Neuron (in vitro differentiated cells): ENCODE data around the gene PSMB7.

ENCODE experiments used
- H2AFZ ChIP-seq: one replicate; pipeline ENCODE4 v1.6.1; 2013; ENCODE audit warnings: low read depth, mild to moderate bottlenecking, inconsistent platforms, low read length, moderate library complexity
- H3K27me3 ChIP-seq: one replicate; pipeline ENCODE4 v1.6.1; 2013; ENCODE audit warnings: low read length; ENCODE audit not compliant: insufficient read depth
- H3K36me3 ChIP-seq: one replicate; pipeline ENCODE4 v1.6.1; 2013; ENCODE audit warnings: low read length; ENCODE audit not compliant: insufficient read depth
- H3K4me1 ChIP-seq: one replicate; pipeline ENCODE4 v1.6.1; 2013; ENCODE audit warnings: low read length; ENCODE audit not compliant: insufficient read depth
- H3K4me3 ChIP-seq: 2 replicates; pipeline ENCODE4 v1.5.1; 2013; ENCODE audit warnings: mild to moderate bottlenecking, low read length, moderate library complexity
- H3K9me3 ChIP-seq: one replicate; pipeline ENCODE4 v1.6.1; 2013; ENCODE audit warnings: low read length

PSMB7 gene

DNA sequence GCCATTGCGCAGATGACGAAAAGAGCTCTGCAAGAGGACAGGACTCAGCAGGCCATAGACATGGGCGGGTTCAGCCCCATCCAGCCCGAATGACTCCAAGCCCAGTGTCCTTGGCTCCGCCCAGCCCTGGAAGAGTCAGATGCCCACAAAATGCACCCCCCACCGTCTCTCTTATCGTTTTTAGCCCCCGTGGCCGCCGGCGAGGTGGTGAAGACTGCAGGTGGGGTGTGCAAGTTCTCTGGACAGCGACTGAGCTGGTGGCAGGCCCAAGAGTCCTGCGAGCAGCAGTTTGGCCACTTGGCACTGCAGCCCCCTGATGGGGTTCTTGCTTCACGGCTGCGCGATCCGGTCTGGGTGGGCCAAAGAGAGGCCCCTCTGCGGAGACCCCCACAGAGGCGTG is 37.1 kb upstream of the PSMB7 start:
- Histone ChIP-seq H3K4me1 (peaks cover 8% of the 10 kb centered on the region), H3K9me3 (no peaks in the 10 kb centered on the region), H2AFZ (no peak overlapping the region), H3K4me3 (no peak overlapping the region), H3K27me3 (peaks cover 66% of the 10 kb centered on the region), H3K36me3 (no peaks in the 10 kb centered on the region)

DNA sequence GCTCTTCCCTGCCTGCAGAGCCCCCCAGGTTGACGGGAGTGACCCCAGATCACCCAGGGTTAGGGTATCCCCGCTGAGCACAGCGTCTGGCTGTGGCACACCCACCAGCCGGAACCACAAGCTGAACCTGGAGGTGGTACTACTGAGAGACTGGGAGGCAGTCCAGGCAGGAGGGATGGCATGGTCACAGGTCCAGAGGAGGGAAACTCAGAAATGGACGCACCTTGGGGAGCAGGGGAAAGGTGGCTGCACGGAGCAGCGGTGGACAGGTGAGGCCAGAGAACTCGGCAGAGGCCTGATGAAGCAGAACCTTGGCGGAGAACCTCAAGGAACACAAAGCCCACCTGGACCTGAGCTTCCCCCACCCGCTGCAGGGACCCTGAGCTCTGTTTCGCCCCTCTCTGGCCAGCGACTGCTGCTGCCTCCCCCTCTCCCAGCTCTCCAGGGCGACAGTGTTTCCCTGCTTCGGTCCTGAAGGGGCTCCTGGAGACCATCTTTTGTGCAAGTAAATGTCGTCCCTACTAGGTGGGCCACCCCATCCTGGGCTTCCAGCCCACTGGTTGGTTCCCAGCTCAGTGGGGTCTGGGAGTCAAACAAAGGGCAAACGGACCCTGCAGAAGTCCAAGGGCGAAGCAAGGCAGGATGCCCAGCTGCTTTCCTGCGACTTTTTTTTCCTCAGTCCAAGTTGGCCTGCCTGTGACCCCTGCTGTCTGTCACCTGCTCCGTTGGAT is 35.9 kb upstream of the PSMB7 start:
- Histone ChIP-seq H3K36me3 (no peaks in the 10 kb centered on the region), H3K9me3 (no peaks in the 10 kb centered on the region), H3K27me3 (peaks cover 65% of the 10 kb centered on the region), H2AFZ (no peak overlapping the region), H3K4me1 (peaks cover 8% of the 10 kb centered on the region), H3K4me3 (no peak overlapping the region)

DNA sequence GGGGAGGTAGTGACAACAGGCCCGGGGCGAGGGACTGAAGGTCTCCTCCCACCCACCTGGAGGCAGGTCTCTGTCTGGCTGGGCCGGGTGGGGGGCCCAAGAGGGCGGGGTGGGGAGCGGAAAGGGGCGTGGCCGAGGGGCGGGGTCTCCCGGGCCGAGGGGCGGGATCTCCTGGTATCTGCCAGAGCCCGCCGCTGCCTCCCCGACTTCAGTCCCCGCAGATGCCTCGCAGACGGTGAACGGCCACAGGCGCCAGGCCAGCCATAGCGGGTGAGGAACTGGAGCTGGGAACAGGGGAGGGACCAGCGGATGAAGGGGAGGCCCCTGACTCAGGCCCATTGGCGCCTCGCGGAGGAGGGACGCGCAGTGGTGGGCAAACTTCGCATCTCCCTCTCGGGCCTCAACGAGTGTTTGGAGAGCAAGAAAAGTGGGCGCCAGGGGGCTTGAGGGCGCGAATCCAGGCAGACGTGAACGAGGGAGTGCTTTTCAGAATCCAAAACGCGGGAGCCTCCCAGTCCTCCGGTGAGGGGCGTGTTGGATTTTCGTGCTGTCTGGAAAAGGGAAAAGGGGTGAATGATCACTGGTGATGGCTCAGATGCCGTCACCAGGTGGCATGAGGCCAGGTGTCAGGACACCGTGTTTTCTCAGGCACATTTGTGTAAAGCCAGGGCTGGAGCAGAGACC is 35.1 kb upstream of the PSMB7 start, which contains the start of gene ADGRD2:
ADGRD2 (plus strand) TSS at position 211 of the 684 bp plus-strand sequence. CDS start 1,216 bp downstream, outside the sequence.
- H3K9me3 ChIP-seq, result no peaks in the 10 kb centered on the region
- H3K4me1 ChIP-seq, result peaks cover 8% of the 10 kb centered on the region
- no peaks in the 10 kb centered on the region for H3K36me3 ChIP-seq
- H2AFZ ChIP-seq, result no peak within 1 kb of the TSS
- H3K27me3 ChIP-seq, result peaks cover 65% of the 10 kb centered on the region
- H3K4me3 ChIP-seq, result peak within 1 kb of the TSS; percentile 6

DNA sequence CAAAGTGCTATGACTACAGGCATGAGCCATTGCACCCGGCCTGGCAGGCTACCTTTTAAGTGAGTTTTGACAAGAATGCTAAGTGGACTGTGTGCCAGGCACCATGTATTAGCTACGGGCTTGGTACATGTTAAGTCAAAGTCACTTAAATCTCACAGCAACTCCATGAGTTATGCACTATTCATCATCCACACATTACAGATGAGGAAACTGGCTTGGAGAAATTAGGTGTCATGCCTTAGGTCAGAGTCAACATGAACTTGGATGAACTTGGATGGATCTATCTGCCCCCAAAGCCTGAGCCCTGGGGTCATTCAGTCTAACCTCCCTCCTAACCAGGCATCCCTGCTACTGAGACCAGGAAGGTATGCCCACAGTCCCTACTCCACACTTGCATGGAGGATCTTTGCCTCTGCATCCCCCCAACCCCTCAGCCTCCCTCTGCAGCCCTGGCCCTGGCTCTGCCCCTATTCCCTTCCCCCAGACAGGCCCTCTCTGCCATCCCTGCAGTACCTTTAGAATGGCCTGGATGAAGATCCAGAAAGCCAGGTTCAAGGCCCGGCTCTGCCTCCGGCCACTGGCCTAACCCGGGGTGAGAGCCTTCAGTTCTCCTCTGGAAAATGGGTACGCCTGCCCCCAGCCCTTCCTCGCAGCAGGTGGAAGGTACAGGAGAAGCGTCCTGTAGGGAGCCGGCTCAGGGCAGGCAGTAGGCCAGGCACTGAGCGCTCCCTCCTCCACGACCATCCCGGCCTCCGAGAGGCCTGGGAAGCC is 34.3 kb upstream of the PSMB7 start:
- Histone ChIP-seq H3K9me3 (no peaks in the 10 kb centered on the region), H3K36me3 (no peaks in the 10 kb centered on the region), H3K4me1 (peaks cover 8% of the 10 kb centered on the region), H2AFZ (no peak overlapping the region), H3K4me3 (no peak overlapping the region), H3K27me3 (peaks cover 60% of the 10 kb centered on the region)

DNA sequence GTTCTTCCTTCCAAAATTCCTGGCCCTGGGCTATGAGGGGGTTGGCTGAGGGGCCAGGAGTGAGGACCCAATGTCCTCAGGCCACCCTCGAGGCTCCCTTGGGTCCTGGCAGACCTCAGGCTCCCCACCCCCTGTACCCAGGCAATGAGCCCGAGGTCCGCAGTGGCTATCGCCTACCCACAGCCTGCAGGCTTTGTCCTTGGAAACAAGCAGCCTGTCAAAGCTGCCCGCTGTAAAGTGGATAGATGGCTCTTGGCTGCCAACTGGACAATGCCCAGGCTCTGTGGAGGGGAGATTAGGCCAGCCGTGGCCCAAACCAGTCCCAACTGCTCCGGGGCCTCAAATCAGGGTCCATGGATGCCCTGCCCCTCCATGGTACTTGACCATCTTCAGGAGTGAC is 32.8 kb upstream of the PSMB7 start:
- Histone ChIP-seq H3K9me3 (no peaks in the 10 kb centered on the region), H3K4me3 (no peak overlapping the region), H3K4me1 (peaks cover 8% of the 10 kb centered on the region), H2AFZ (no peak overlapping the region), H3K36me3 (no peaks in the 10 kb centered on the region), H3K27me3 (peaks cover 46% of the 10 kb centered on the region)

DNA sequence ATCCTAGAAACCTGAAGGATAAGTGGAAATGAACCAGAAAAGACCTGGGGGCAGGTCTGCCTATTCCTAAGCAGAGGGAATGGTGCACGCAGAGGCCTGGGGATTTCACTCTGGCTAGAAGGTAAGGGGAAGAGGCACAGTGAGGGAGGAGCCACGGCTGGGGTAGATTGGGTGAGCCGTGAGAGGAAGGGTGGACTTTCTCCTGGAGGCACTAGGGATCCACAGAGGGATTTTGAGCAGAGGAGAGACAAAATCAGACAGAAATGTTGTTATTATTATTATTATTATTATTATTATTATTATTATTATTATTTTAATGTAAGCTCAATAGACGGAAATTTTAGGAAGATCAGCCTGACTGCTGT is 32.0 kb upstream of the PSMB7 start:
- Histone ChIP-seq H2AFZ (no peak overlapping the region), H3K9me3 (peaks cover 1% of the 10 kb centered on the region), H3K4me1 (peaks cover 8% of the 10 kb centered on the region)

DNA sequence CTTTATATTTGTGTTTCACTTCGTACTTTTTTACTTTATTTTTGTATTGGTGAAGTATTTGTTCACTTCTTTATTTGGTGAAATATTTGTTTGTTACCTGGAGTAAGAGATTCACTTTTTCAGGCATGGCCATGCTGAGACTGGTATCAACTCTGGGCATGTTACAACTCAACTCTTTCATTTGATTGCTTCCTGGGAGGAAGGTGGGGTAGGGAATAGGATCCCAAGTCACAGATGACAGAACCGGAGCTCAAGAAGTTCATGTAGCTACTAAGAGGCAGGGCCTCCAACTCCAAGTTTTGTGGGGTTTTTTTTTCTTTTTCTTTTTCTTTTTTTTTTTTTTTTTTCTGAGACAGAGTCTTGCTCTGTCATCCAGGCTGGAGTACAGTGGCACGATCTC is 28.9 kb upstream of the PSMB7 start:
- peaks cover 10% of the 10 kb centered on the region for H3K27me3 ChIP-seq
- no peak overlapping the region for H3K4me3 ChIP-seq
- H3K36me3 ChIP-seq, result no peaks in the 10 kb centered on the region
- no peaks in the 10 kb centered on the region for H3K4me1 ChIP-seq
- H3K9me3 ChIP-seq, result peaks cover 1% of the 10 kb centered on the region
- H2AFZ ChIP-seq, result no peak overlapping the region

More for the DNA sequence above, 32.0 kb upstream of the PSMB7 start:
- Histone ChIP-seq H3K4me3 (no peak overlapping the region), H3K36me3 (no peaks in the 10 kb centered on the region), H3K27me3 (peaks cover 39% of the 10 kb centered on the region)

DNA sequence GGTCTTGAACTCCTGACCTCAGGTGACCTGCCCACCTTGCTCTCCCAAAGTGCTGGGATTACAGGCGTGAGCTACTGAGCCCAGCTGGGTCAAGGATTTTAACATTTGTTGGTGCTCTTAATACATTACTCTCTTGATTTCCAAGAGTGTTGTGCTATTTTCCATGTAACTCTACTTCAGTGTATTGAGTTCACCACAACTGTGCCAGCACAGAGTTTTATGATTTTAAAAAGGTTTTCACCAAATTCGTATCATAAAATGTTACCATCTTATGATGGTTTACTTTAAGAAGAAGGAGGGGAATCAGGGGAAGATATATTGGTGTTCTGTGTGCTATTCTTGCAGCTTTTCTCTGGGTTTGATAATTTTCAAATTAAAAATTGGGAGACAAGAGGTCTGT is 28.4 kb upstream of the PSMB7 start:
- H3K4me1 ChIP-seq, result no peaks in the 10 kb centered on the region
- H3K36me3 ChIP-seq, result no peaks in the 10 kb centered on the region
- no peak overlapping the region for H3K4me3 ChIP-seq
- peaks cover 1% of the 10 kb centered on the region for H3K9me3 ChIP-seq
- no peak overlapping the region for H2AFZ ChIP-seq
- H3K27me3 ChIP-seq, result peaks cover 10% of the 10 kb centered on the region

DNA sequence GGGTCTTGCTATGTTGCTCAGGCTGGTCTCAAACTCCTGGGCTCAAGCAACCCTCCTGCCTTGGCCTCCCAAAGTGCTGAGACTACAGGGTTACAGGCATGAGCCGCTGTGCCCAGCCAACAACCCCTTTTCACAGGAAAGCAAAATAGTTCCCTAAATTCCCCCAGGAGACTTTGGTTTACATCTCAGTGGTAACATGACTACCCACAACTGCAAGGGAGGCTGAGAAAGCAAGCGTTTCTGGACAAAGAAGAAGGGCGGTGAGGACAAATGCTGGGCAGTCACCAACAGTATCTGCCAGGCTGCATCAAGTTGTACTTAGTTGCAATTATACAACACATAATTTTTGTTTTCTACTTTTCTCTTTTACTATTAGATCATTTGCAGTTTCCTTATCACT is 27.6 kb upstream of the PSMB7 start:
- Histone ChIP-seq H3K9me3 (peaks cover 1% of the 10 kb centered on the region), H3K4me3 (no peak overlapping the region), H2AFZ (no peak overlapping the region), H3K4me1 (no peaks in the 10 kb centered on the region), H3K27me3 (peaks cover 3% of the 10 kb centered on the region), H3K36me3 (no peaks in the 10 kb centered on the region)

DNA sequence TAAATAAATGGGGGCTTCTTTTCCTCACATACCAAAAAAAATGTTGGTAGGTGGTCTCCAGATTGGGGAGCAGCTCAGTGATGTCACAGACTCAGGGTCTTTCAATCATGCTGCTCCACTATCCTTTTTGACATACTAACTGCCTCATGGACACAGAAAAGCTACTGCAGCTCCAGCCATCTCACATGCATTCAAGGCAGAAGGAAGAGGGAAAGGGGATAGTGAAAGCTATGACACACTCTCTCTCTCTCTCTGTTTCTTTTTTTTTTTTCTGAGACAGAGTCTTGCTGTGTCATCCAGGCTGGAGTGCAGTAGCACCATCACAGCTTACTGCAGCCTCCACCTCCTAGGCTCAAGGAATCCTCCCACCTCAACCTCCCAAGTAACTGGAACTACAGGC is 27.1 kb upstream of the PSMB7 start:
- H3K27me3 ChIP-seq, result no peaks in the 10 kb centered on the region
- H3K9me3 ChIP-seq, result peaks cover 1% of the 10 kb centered on the region
- no peaks in the 10 kb centered on the region for H3K36me3 ChIP-seq
- no peak overlapping the region for H3K4me3 ChIP-seq
- H2AFZ ChIP-seq, result no peak overlapping the region
- no peaks in the 10 kb centered on the region for H3K4me1 ChIP-seq

DNA sequence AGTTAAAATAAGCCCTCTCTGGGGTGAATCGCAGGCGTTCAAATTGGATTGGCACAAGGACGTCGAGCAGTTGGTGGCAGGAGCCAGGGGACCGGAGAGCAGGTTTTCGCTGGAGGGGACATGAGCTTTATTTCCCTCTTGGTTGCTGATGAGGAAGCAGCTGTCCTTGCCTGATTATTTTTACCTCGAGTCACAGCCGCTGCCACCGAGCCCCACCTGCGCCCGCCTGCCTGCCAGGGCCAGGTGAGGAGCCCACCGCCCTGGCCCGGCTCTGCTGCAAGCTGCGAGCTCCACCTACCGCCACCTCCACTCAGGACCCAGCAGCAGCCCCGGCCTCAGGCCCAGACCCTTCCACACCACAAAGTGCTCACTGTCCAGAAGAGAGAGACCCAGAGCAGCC is 26.0 kb upstream of the PSMB7 start:
- Histone ChIP-seq H3K4me3 (no peak overlapping the region), H3K4me1 (no peaks in the 10 kb centered on the region), H3K27me3 (no peaks in the 10 kb centered on the region), H3K36me3 (no peaks in the 10 kb centered on the region), H3K9me3 (peaks cover 1% of the 10 kb centered on the region), H2AFZ (no peak overlapping the region)

DNA sequence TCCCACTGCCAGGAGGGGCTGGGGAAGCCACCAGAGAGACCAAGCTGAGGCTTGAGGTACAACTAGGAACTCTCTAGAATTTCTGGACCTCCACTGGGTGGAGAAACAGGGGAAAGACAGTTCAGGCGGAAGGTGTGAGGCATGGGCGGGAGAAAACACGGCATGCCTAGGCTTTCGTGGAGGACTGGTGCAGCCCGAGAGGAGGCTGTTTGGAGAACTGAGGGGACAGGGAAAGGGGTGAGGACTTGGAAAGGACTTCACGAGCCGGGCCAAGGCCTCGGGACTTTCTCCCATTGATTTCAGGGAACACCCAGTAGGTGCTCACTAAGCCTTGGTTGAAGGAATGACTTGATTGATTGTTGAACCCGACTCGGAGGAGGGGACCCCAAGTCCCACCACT is 25.5 kb upstream of the PSMB7 start:
- Histone ChIP-seq H3K9me3 (peaks cover 1% of the 10 kb centered on the region), H3K4me1 (no peaks in the 10 kb centered on the region), H3K4me3 (no peak overlapping the region), H2AFZ (no peak overlapping the region), H3K36me3 (no peaks in the 10 kb centered on the region), H3K27me3 (no peaks in the 10 kb centered on the region)

DNA sequence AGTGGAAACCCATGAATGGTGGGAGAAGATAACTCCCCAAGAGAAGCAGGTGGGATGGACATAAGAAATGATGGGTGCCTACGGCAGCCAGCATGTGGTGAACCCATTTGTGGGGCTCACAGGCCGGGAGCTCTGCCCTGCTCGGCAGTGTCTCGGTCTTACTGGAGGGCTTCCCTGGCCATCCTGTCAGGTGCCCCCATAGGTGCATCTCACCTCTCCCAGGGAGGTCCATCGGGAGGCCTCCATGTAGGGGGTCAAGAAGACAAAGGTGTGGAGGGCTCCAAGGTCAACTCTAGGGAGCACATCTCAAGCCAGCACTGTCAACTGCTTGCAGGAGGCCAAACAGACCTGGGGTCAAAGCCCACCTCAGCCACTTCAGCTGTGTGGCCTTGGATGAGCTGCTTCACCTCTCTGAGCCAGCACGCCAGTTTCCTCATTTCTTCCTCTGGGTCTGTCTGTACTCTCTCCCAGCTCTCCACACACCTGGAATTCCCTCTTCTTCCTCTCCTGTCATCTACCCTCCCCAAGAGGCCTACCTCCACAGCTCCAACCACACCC is 24.5 kb upstream of the PSMB7 start:
- Histone ChIP-seq H3K9me3 (peaks cover 1% of the 10 kb centered on the region), H2AFZ (no peak overlapping the region), H3K27me3 (no peaks in the 10 kb centered on the region), H3K4me1 (no peaks in the 10 kb centered on the region), H3K4me3 (no peak overlapping the region), H3K36me3 (no peaks in the 10 kb centered on the region)
